PC-3 (cell line): ENCODE results near the gene PLEKHM3. TPM values are rescaled to one million over a fixed set of nuclear protein-coding genes. Genes with fewer than 3 reads are reported as not detected.

Experiments used
- ATAC-seq: fragments of 200-7000 bp; cut with Tn5 transposase; 2 replicates; pipeline ENCODE4 v1.9.1; 2020; ENCODE audit warnings: mild to moderate bottlenecking, moderate library complexity
- BruUV-seq: library from RNA; stranded (reverse); fragments of 400-500 nt; replicated peaks from 2 replicates; lab custom pipeline; 2021; lab: Mats Ljungman, UMichigan
- CTCF ChIA-PET: fragments of 300-600 bp; sonication (Branson Sonifier 250); formaldehyde crosslinking; loops from one replicate; lab custom pipeline; 2022; ENCODE audit warnings: antibody characterized with exemption; lab: Charles Lee
- POLR2A ChIA-PET: fragments of 300-600 bp; sonication (Branson Sonifier 250); formaldehyde crosslinking; loops from one replicate; lab custom pipeline; 2022; ENCODE audit warnings: antibody characterized with exemption; ENCODE audit not compliant: unreplicated experiment; lab: Charles Lee
- DNase-seq: peaks from one replicate; pipeline ENCODE4 v3.0.0-alpha.2; 2015
- H2AFZ ChIP-seq: fragments of 300-600 bp; sonication (generic); 2 replicates; pipeline ENCODE4 v1.6.0; 2016; ENCODE audit warnings: antibody characterized with exemption, low read length
- H3F3A ChIP-seq: fragments of 300-600 bp; sonication (generic); one replicate; pipeline ENCODE4 v1.6.0; 2017; ENCODE audit warnings: antibody characterized with exemption, low read length, control low read depth, mild to moderate bottlenecking; ENCODE audit not compliant: unreplicated experiment
- H3K27ac ChIP-seq: fragments of 300-600 bp; sonication (generic); 2 replicates; pipeline ENCODE4 v1.5.1; 2016; ENCODE audit warnings: mild to moderate bottlenecking, low read length
- H3K27me3 ChIP-seq: fragments of 300-600 bp; sonication (generic); 2 replicates; pipeline ENCODE4 v1.6.1; 2016; ENCODE audit warnings: low read length, mixed read lengths
- H3K36me3 ChIP-seq: fragments of 300-600 bp; sonication (generic); 2 replicates; pipeline ENCODE4 v1.6.1; 2016; ENCODE audit warnings: low read depth, mixed run types, low read length, mixed read lengths
- H3K4me1 ChIP-seq: fragments of 300-600 bp; sonication (generic); 2 replicates; pipeline ENCODE4 v1.5.1; 2016; ENCODE audit warnings: low read length; ENCODE audit not compliant: insufficient read depth
- H3K4me2 ChIP-seq: fragments of 300-600 bp; sonication (generic); 2 replicates; pipeline ENCODE4 v1.6.0; 2016; ENCODE audit warnings: low read length
- H3K4me3 ChIP-seq: fragments of 300-600 bp; sonication (generic); 2 replicates; pipeline ENCODE4 v1.5.1; 2016; ENCODE audit warnings: mild to moderate bottlenecking, low read length, mixed read lengths
- H3K79me2 ChIP-seq: fragments of 300-600 bp; sonication (generic); 2 replicates; pipeline ENCODE4 v1.6.1; 2017; ENCODE audit warnings: low read length, mixed read lengths
- H3K9ac ChIP-seq: fragments of 300-600 bp; sonication (generic); 2 replicates; pipeline ENCODE4 v1.6.0; 2016; ENCODE audit warnings: mild to moderate bottlenecking, low read length
- H3K9me2 ChIP-seq: fragments of 300-600 bp; sonication (generic); replicated peaks from 2 replicates; pipeline ENCODE4 v1.6.1; 2016; ENCODE audit warnings: mixed run types, low read length, mixed read lengths
- H3K9me3 ChIP-seq: fragments of 300-600 bp; sonication (generic); 2 replicates; pipeline ENCODE4 v1.6.1; 2016; ENCODE audit warnings: low read length, mixed read lengths
- H4K20me1 ChIP-seq: fragments of 300-600 bp; sonication (generic); 2 replicates; pipeline ENCODE4 v1.6.1; 2016; ENCODE audit warnings: low read length, mixed read lengths
- EZH2 ChIP-seq: fragments of 300-600 bp; sonication (generic); IDR thresholded peaks from one replicate; pipeline ENCODE4 v1.6.1; 2017; ENCODE audit warnings: antibody characterized with exemption, mild to moderate bottlenecking, low read length; ENCODE audit not compliant: unreplicated experiment
- EZH2phosphoT487 ChIP-seq: fragments of 300-600 bp; sonication (generic); IDR thresholded peaks from 2 replicates; pipeline ENCODE4 v1.6.1; 2018; ENCODE audit warnings: mild to moderate bottlenecking, antibody characterized with exemption, low read length, borderline replicate concordance
- intact Hi-C: fragments of 100-400 bp; cut with micrococcal nuclease; formaldehyde crosslinking; loops from 2 replicates; pipeline ENCODE4 v1.9.0; 2023
- total RNA-seq: library from RNA; depleted of rRNA; stranded (reverse); fragments of >200 nt; gene quantifications from 2 replicates; pipeline ENCODE4 v1.2.3, GENCODE V29; 2014
- TF ChIP-seq, protein P1 (sequence below): fragments of 300-600 bp; sonication (generic); conservative IDR thresholded peaks from 2 replicates; pipeline ENCODE4 v1.5.1; 2017; ENCODE audit warnings: antibody characterized with exemption, low read depth, mild to moderate bottlenecking, low read length

PLEKHM3 gene
- total RNA-seq, 1 experiment from 2014 or later = 5.9 TPM

DNA sequence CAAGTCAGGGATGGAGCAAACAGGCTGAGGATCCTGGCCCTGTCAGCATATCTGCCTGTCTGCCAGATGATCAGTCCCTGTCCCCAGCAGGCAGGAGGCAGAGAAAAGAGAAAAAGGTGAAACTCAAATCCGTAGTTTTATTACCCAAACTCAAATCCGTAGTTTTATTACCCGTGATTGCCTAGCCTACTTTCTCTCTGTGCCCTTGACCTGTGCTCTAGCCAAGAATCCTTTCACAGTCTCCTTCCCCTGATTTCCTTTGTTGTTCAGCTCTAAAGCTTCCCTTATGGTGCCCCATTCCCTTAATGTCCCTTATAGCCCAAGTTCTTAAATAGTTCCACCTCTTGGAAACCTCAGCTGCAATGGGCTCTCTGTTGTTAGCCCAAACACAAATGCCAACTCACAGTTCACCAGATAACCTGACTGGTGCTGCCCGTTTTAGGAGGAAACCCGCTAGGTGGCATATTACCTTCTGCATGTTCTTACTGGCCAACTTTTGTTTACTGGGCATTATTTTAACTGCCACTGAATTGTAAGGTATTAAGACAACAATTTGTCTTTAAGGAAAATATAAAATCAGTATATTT lies 130.0 kb downstream of the PLEKHM3 start:
- H4K20me1 ChIP-seq = no peaks in the 10 kb centered on the region
- ChIA-PET CTCF (no interaction called here), POLR2A (no interaction called here)
- no peaks in the 10 kb centered on the region for H3K36me3 ChIP-seq
- DNase-seq (no peak), ATAC-seq (no peak)
- no peak overlapping the region for H3K9ac ChIP-seq
- no peak overlapping the region for H3K4me3 ChIP-seq
- H3K4me2 ChIP-seq = no peak overlapping the region
- no peaks in the 10 kb centered on the region for H3K4me1 ChIP-seq
- H3F3A ChIP-seq = no peaks in the 10 kb centered on the region
- no peak overlapping the region for H3K27ac ChIP-seq
- no peaks in the 10 kb centered on the region for H3K27me3 ChIP-seq
- H2AFZ ChIP-seq = no peak overlapping the region
- H3K9me2 ChIP-seq = no peaks in the 10 kb centered on the region
- TF ChIP-seq EZH2 (no peak), EZH2phosphoT487 (no peak)
- TF ChIP-seq, protein P1, sequence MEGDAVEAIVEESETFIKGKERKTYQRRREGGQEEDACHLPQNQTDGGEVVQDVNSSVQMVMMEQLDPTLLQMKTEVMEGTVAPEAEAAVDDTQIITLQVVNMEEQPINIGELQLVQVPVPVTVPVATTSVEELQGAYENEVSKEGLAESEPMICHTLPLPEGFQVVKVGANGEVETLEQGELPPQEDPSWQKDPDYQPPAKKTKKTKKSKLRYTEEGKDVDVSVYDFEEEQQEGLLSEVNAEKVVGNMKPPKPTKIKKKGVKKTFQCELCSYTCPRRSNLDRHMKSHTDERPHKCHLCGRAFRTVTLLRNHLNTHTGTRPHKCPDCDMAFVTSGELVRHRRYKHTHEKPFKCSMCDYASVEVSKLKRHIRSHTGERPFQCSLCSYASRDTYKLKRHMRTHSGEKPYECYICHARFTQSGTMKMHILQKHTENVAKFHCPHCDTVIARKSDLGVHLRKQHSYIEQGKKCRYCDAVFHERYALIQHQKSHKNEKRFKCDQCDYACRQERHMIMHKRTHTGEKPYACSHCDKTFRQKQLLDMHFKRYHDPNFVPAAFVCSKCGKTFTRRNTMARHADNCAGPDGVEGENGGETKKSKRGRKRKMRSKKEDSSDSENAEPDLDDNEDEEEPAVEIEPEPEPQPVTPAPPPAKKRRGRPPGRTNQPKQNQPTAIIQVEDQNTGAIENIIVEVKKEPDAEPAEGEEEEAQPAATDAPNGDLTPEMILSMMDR = no peak
- no peaks in the 10 kb centered on the region for H3K9me3 ChIP-seq
- intact Hi-C loops = no loop called here
- no peaks in the 10 kb centered on the region for H3K79me2 ChIP-seq
- no TSS peak for BruUV-seq

DNA sequence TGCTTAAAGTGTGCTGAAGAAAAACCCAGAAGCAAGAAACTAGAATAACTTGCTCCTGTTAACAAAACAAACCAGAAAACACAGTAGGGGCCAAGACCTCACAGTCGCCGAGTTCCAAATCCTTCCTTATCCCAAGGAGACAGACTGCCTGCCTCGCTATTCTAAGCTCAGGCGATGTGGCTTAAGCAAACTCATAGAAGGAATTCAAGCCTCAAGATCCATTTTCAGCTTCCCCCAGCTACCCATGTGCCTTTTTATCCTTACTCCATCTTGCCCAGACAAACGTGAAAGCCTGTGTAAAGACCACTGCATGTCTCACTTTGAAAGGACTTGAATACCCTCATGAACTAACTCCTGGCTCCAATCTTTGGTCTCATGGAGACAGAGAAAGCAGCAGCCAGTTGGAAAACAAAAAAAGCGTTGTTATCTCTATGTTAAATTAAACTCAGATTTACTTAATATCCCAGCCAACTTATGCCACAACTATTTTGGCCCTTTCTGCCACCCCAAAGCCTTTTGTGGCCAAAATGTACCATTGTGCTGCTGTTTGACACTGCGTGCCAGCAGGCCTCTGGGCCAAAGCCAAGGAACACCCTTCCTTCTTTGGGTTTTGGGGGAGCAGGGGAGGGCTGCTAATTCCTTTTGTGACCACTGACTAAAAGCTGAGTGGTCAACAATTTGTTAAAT lies 132.5 kb downstream of the PLEKHM3 start:
- Histone ChIP-seq H3K9me3 (no peaks in the 10 kb centered on the region), H3K27me3 (no peaks in the 10 kb centered on the region), H4K20me1 (no peaks in the 10 kb centered on the region), H3K4me2 (no peak overlapping the region), H3K9me2 (no peaks in the 10 kb centered on the region), H2AFZ (no peak overlapping the region), H3K4me3 (no peak overlapping the region), H3K27ac (no peak overlapping the region), H3F3A (no peaks in the 10 kb centered on the region), H3K9ac (no peak overlapping the region), H3K36me3 (no peaks in the 10 kb centered on the region), H3K79me2 (no peaks in the 10 kb centered on the region), H3K4me1 (no peaks in the 10 kb centered on the region)
- BruUV-seq = no TSS peak
- DNase-seq = no peak
- TF ChIP-seq EZH2phosphoT487 (no peak), EZH2 (no peak)
- TF ChIP-seq, protein P1 = no peak
- no peak for ATAC-seq
- intact Hi-C loops = no loop called here
- ChIA-PET POLR2A (no interaction called here), CTCF (no interaction called here)
